ENCODE results near the gene RNF175.
A peak's percentile ranks its signal among the peaks of the same experiment; 100 is the strongest.

The RNF175 gene

GRCh38 chr4:153755186-153755585, 4.6 kb downstream of the RNF175 start:
- no peak for TF ChIP-seq CTCF (IDR thresholded peaks at IDR 0.05; ENCODE audit: insufficient read depth, low read depth, low read length, missing control alignments)
- no peak overlapping the region for H3K4me3 ChIP-seq (ENCODE audit: low read depth, low read length)
- no peak for DNase-seq (ENCODE audit: low read depth)

GRCh38 chr4:153750197-153750817, 9.5 kb downstream of the RNF175 start:
- peak; percentile 72 for TF ChIP-seq CTCF (IDR thresholded peaks at IDR 0.05; ENCODE audit: insufficient read depth, low read depth, low read length, missing control alignments)

GRCh38 chr4:153748378-153748777, 11.4 kb downstream of the RNF175 start:
- H3K4me3 ChIP-seq (ENCODE audit: low read depth, low read length) = no peak overlapping the region
- no peak for DNase-seq (ENCODE audit: low read depth)
- TF ChIP-seq CTCF (IDR thresholded peaks at IDR 0.05; ENCODE audit: insufficient read depth, low read depth, low read length, missing control alignments) = no peak

More at GRCh38 chr4:153750197-153750817, 9.5 kb downstream of the RNF175 start:
- H3K4me3 ChIP-seq (ENCODE audit: low read depth, low read length) = no peak overlapping the region
- peak; percentile 75 for DNase-seq (ENCODE audit: low read depth)

GRCh38 chr4:153747406-153747955, 12.3 kb downstream of the RNF175 start:
- TF ChIP-seq CTCF (IDR thresholded peaks at IDR 0.05; ENCODE audit: insufficient read depth, low read depth, low read length, missing control alignments) = no peak

GRCh38 chr4:153745651-153746050, 14.2 kb downstream of the RNF175 start:
- H3K4me3 ChIP-seq (ENCODE audit: low read depth, low read length) = no peak overlapping the region
- no peak for DNase-seq (ENCODE audit: low read depth)
- no peak for TF ChIP-seq CTCF (IDR thresholded peaks at IDR 0.05; ENCODE audit: insufficient read depth, low read depth, low read length, missing control alignments)

More at GRCh38 chr4:153747406-153747955, 12.3 kb downstream of the RNF175 start:
- DNase-seq (ENCODE audit: low read depth) = no peak
- no peak overlapping the region for H3K4me3 ChIP-seq (ENCODE audit: low read depth, low read length)

GRCh38 chr4:153741541-153741940, 18.3 kb downstream of the RNF175 start:
- no peak overlapping the region for H3K4me3 ChIP-seq (ENCODE audit: low read depth, low read length)
- no peak for DNase-seq (ENCODE audit: low read depth)
- TF ChIP-seq CTCF (IDR thresholded peaks at IDR 0.05; ENCODE audit: insufficient read depth, low read depth, low read length, missing control alignments) = no peak
